ENCODE data around the gene RALA.

DNA sequence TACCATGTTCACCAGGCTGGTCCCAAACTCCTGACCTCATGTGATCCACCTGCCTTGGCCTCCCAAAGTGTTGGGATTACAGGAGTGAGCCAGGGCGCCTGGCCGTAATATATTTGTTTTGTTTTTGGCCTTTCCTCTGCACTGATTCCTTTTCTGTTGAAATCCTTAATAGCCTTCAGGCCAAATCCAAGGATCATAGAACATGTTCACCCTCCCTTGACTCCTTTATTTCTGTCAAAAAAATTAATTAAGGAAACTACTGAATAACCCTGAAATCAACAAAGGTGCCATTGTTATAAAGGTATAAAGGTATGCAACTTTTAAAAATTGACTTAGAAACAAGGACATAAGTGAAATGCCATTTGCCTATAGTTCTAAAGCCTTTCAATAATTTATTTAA, 15.5 kb upstream of the RALA start:
- no peak for TF ChIP-seq POLR2A (IDR thresholded peaks at IDR 0.05; ENCODE audit: extremely low read depth, insufficient read length)
- TF ChIP-seq, protein P1, sequence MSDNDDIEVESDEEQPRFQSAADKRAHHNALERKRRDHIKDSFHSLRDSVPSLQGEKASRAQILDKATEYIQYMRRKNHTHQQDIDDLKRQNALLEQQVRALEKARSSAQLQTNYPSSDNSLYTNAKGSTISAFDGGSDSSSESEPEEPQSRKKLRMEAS (IDR thresholded peaks at IDR 0.05; ENCODE audit: low read depth, low read length) = no peak

All from NB4 (cell line).